ENCODE results near the gene CISH. TPM values are rescaled to one million over a fixed set of nuclear protein-coding genes. Genes with fewer than 3 reads are reported as not detected.

The CISH gene
- total RNA-seq, 1 donor: 1.1 TPM

- Histone ChIP-seq H3K4me1 (ENCODE audit: insufficient read depth, low read length) (peaks cover 27% of the 10 kb centered on the region), H3K36me3 (ENCODE audit: insufficient read depth, low read length) (peaks cover 15% of the 10 kb centered on the region), H4K20me1 (ENCODE audit: insufficient read depth, low read length) (no peaks in the 10 kb centered on the region), H3K4me2 (ENCODE audit: insufficient read depth, low read length) (no peak overlapping the region), H3K9me3 (ENCODE audit: low read depth, low read length) (no peaks in the 10 kb centered on the region), H3K79me2 (ENCODE audit: insufficient read depth, low read length) (no peaks in the 10 kb centered on the region), H3K4me3 (ENCODE audit: insufficient read depth, low read length) (no peak overlapping the region), H3K27ac (ENCODE audit: low read depth, low read length) (no peak overlapping the region), H2AFZ (ENCODE audit: low read length) (no peak overlapping the region), H3K27me3 (ENCODE audit: insufficient read depth, low read length) (no peaks in the 10 kb centered on the region)
- TF ChIP-seq CTCF (IDR thresholded peaks at IDR 0.05; ENCODE audit: extremely low read depth, low read depth, low read length): no peak
- peak; percentile 49 for DNase-seq (ENCODE audit: insufficient read length, low spot score, missing footprints)
Observed at GRCh38 chr3:50585919-50586762, 25.4 kb downstream of the CISH start.

GRCh38 chr3:50584391-50584790, 27.2 kb downstream of the CISH start:
- no peaks in the 10 kb centered on the region for H4K20me1 ChIP-seq (ENCODE audit: insufficient read depth, low read length)
- H3K27ac ChIP-seq (ENCODE audit: low read depth, low read length): no peak overlapping the region
- no peaks in the 10 kb centered on the region for H3K27me3 ChIP-seq (ENCODE audit: insufficient read depth, low read length)
- no peaks in the 10 kb centered on the region for H3K79me2 ChIP-seq (ENCODE audit: insufficient read depth, low read length)
- peak; percentile 27 for DNase-seq (ENCODE audit: insufficient read length, low spot score, missing footprints)
- H3K36me3 ChIP-seq (ENCODE audit: insufficient read depth, low read length): peaks cover 15% of the 10 kb centered on the region
- H3K4me1 ChIP-seq (ENCODE audit: insufficient read depth, low read length): peaks cover 20% of the 10 kb centered on the region
- H3K4me3 ChIP-seq (ENCODE audit: insufficient read depth, low read length): no peak overlapping the region
- TF ChIP-seq CTCF (IDR thresholded peaks at IDR 0.05; ENCODE audit: extremely low read depth, low read depth, low read length): no peak
- H2AFZ ChIP-seq (ENCODE audit: low read length): no peak overlapping the region
- no peaks in the 10 kb centered on the region for H3K9me3 ChIP-seq (ENCODE audit: low read depth, low read length)
- no peak overlapping the region for H3K4me2 ChIP-seq (ENCODE audit: insufficient read depth, low read length)

DNA sequence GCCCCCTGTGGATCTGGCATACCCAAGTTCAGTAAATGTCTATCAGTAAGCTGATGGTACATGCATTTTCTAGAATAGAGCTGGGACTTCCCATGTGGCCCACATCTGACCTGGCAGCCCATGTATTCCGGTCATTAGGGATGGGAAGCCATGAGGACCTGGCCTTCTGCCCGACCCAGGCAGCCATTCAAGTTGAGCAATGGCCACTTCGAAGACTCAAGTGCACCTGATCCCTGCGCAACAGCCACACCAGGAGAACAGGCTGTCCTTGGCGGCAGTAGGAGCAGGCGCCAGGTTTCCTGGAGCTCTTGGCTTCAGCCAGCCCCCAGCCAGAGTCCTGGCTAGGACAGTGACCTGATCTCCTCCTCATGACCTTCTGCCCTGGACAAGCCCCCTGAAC, 27.7 kb downstream of the CISH start:
- Histone ChIP-seq H3K4me1 (ENCODE audit: insufficient read depth, low read length) (peaks cover 17% of the 10 kb centered on the region), H2AFZ (ENCODE audit: low read length) (no peak overlapping the region), H3K4me2 (ENCODE audit: insufficient read depth, low read length) (no peak overlapping the region), H3K79me2 (ENCODE audit: insufficient read depth, low read length) (no peaks in the 10 kb centered on the region), H3K9me3 (ENCODE audit: low read depth, low read length) (no peaks in the 10 kb centered on the region), H3K27ac (ENCODE audit: low read depth, low read length) (no peak overlapping the region), H3K36me3 (ENCODE audit: insufficient read depth, low read length) (peaks cover 15% of the 10 kb centered on the region), H3K27me3 (ENCODE audit: insufficient read depth, low read length) (no peaks in the 10 kb centered on the region), H4K20me1 (ENCODE audit: insufficient read depth, low read length) (no peaks in the 10 kb centered on the region), H3K4me3 (ENCODE audit: insufficient read depth, low read length) (no peak overlapping the region)
- peak; percentile 32 for DNase-seq (ENCODE audit: insufficient read length, low spot score, missing footprints)
- TF ChIP-seq CTCF (IDR thresholded peaks at IDR 0.05; ENCODE audit: extremely low read depth, low read depth, low read length): no peak

- no peak overlapping the region for H2AFZ ChIP-seq (ENCODE audit: low read length)
- no peaks in the 10 kb centered on the region for H3K9me3 ChIP-seq (ENCODE audit: low read depth, low read length)
- H3K4me2 ChIP-seq (ENCODE audit: insufficient read depth, low read length): no peak overlapping the region
- peaks cover 2% of the 10 kb centered on the region for H3K4me1 ChIP-seq (ENCODE audit: insufficient read depth, low read length)
- peak; percentile 11 for DNase-seq (ENCODE audit: insufficient read length, low spot score, missing footprints)
- no peak overlapping the region for H3K27ac ChIP-seq (ENCODE audit: low read depth, low read length)
- H4K20me1 ChIP-seq (ENCODE audit: insufficient read depth, low read length): no peaks in the 10 kb centered on the region
- no peak overlapping the region for H3K4me3 ChIP-seq (ENCODE audit: insufficient read depth, low read length)
- TF ChIP-seq CTCF (IDR thresholded peaks at IDR 0.05; ENCODE audit: extremely low read depth, low read depth, low read length): no peak
- no peaks in the 10 kb centered on the region for H3K79me2 ChIP-seq (ENCODE audit: insufficient read depth, low read length)
- peaks cover 26% of the 10 kb centered on the region for H3K36me3 ChIP-seq (ENCODE audit: insufficient read depth, low read length)
- no peaks in the 10 kb centered on the region for H3K27me3 ChIP-seq (ENCODE audit: insufficient read depth, low read length)
Observed at GRCh38 chr3:50582083-50582482, 29.5 kb downstream of the CISH start.

Measured in osteoblast (primary cell).